ENCODE data around the gene KIAA1614.

KIAA1614 gene, protein sequence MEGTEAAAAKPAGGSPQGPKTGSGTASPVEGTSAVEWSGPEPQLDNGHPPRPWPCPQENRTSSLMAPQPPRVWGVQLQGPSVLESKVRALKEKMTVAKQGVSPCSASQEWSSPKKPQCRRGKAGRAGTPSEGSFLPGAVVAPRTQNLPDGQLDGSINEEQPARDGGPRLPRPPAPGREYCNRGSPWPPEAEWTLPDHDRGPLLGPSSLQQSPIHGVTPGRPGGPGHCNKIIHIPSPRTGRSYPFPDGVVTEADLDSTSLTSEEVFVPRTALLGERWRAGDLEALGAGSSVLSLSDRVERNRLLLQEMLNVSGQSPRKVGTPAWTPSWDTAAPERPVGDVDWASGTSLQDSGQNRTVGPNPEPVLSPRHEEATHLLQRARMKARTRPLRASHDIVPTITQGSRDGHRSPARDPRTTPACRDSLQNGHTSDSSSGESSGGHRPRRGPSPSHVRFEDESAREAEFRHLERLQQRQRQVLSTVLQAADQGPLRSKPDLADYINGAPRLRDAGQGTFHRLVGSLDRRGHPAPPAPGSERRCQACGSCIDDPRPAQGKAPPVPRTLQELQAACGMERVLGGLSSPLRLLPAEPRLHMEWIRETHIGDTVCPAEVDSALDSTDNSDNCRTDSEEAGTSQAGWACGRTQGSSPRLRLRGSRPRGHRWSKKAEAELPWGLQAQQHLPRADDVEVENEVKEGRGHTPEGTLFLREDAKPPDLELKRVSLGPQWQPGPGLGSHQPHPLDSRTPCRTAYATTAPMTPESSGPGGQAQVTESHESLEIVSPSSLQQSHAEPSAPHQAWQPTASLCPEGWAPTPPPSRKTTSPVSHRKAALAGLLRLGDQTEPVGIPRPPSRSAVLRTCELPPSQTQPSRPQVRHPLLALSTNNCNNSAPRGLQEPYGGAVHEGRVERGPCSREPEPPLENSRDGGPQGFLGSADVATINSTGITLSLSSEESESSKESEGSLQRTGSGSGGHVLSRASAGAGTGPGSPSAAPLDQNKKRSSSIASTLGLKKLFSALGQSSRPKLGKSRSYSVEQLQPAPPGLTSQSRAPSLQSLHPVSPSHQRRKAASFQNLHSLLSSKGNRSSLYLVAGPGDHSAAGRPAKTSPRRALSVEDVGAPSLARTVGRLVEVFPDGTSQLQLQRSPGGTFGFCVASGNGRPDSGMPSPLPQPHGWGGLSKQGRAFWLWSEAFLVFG

GRCh38 chr1:180912801-180913565 is at the start of gene KIAA1614:
TSS of gene KIAA1614 (plus strand) at chr1:180912897. CDS start at chr1:180913244, 347 bp downstream.
- peak within 1 kb of the TSS; percentile 66 for H3K4me3 ChIP-seq (ENCODE audit: low read depth, low read length)
- TF ChIP-seq, protein P1, sequence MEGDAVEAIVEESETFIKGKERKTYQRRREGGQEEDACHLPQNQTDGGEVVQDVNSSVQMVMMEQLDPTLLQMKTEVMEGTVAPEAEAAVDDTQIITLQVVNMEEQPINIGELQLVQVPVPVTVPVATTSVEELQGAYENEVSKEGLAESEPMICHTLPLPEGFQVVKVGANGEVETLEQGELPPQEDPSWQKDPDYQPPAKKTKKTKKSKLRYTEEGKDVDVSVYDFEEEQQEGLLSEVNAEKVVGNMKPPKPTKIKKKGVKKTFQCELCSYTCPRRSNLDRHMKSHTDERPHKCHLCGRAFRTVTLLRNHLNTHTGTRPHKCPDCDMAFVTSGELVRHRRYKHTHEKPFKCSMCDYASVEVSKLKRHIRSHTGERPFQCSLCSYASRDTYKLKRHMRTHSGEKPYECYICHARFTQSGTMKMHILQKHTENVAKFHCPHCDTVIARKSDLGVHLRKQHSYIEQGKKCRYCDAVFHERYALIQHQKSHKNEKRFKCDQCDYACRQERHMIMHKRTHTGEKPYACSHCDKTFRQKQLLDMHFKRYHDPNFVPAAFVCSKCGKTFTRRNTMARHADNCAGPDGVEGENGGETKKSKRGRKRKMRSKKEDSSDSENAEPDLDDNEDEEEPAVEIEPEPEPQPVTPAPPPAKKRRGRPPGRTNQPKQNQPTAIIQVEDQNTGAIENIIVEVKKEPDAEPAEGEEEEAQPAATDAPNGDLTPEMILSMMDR (conservative IDR thresholded peaks at IDR 0.05; ENCODE audit: low read depth, low read length): no peak
- DNase-seq (ENCODE audit: low read depth): peak; percentile 38

DNA sequence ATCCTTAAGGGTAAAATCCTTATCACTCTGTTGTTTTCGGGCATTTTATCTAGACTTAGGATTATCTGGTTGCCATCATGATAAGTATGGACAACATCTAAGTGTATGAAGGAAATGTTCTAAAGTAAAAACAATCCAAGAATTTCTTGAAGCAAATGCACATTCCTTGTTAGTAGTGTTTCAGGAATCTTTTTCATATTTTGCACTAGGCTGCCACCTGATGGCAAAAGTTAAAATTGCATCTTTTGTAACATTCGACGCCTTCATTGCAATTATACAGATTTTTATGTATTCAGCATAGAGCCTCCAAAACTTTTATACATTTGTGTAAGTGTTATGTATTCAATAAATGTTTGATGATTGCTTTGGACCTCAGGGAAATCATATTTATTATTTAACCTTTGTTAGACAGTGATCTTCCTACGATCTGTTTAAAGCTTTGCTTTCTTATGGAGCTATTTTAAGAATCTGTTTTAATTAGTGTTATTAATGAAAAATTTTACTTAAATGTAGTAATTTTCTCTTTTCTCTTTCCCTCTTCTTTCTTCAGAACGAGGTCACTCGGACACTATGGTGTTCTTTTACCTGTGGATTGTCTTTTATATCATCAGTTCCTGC is 49.4 kb upstream of the KIAA1614 start:
- DNase-seq (ENCODE audit: low read depth): peak; percentile 75
- TF ChIP-seq, protein P1 (conservative IDR thresholded peaks at IDR 0.05; ENCODE audit: low read depth, low read length): peak; percentile 59

DNA sequence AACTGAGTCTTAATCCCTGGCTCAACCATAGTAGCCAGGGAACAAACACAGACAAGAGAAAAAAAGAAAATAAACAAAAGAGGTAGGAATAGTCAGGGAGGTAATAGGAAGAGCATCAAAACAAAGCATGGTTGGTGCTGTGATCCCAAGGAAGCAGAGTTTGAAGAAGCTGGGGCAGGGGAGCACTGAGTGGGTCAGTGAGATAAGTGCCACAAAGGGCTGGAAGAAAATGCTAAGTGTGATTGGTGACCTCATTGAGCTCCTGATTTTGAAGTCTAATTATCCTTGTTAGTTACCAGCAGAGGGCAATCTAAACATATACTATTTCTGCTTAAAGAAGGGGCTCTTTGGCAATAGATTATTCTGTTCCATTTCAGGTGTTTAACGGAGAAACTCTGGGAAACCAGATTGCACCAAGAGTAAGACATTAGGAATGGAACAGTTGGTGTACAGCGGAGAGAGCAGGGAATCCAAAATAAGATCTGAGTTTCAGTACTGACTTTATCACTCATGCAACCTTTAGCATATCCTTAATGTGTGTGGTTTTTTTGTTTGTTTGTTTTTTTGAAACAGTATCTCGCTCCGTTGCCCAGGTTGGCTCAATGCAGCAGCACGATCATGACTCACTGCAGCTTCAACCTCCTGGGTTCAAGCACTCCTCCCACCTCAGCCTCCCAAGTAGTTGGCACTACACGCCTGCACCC is 30.7 kb upstream of the KIAA1614 start:
- peak; percentile 70 for DNase-seq (ENCODE audit: low read depth)
- TF ChIP-seq, protein P1 (conservative IDR thresholded peaks at IDR 0.05; ENCODE audit: low read depth, low read length): peak; percentile 60
- H3K4me3 ChIP-seq (ENCODE audit: low read depth, low read length): no peak overlapping the region

More for the DNA sequence above, 49.4 kb upstream of the KIAA1614 start:
- no peak overlapping the region for H3K4me3 ChIP-seq (ENCODE audit: low read depth, low read length)

- TF ChIP-seq, protein P1 (conservative IDR thresholded peaks at IDR 0.05; ENCODE audit: low read depth, low read length): no peak
- H3K4me3 ChIP-seq (ENCODE audit: low read depth, low read length): no peak overlapping the region
- DNase-seq (ENCODE audit: low read depth): no peak
Measured at GRCh38 chr1:180884588-180885300, 28.0 kb upstream of the KIAA1614 start.

GRCh38 chr1:180886338-180886737 is 26.4 kb upstream of the KIAA1614 start:
- TF ChIP-seq, protein P1 (conservative IDR thresholded peaks at IDR 0.05; ENCODE audit: low read depth, low read length): no peak
- no peak for DNase-seq (ENCODE audit: low read depth)
- H3K4me3 ChIP-seq (ENCODE audit: low read depth, low read length): no peak overlapping the region

All from choroid plexus epithelial cell (primary cell).